Measurements from ENCODE around the gene ZGPAT. TPM values are rescaled to one million over a fixed set of nuclear protein-coding genes. Genes with fewer than 3 reads are reported as not detected.

Gene ZGPAT
- total RNA-seq, 1 experiment from 2014 or later: 35.8 TPM

GRCh38 chr20:63782051-63782471 is 74.2 kb downstream of the ZGPAT start:
- no peak for ATAC-seq
- in situ Hi-C loops (cut with HindIII; ENCODE audit: low pct_unique_long_range_greater_than_20kb, low sequenced_read_pairs): no loop called here
- ChIA-PET POLR2A (interaction anchor here (0.7 kb wide), 1 partner anchor 216 kb away, joined by 3 read pairs; no protein-coding TSS in a partner anchor), CTCF (interaction anchor here (0.6 kb wide), 1 partner anchor 338 kb away, joined by 6 read pairs; no protein-coding TSS in a partner anchor)
- BruUV-seq (replicated peaks): no TSS peak
- H3K4me1 ChIP-seq (ENCODE audit: control insufficient read depth, insufficient read depth, low read length): no peaks in the 10 kb centered on the region; the same call in 1 of the 2 replicates
- TF ChIP-seq REST (IDR thresholded peaks at IDR 0.05; ENCODE audit: insufficient read depth in 1 of 2, low read depth in 2 of 2, low read length in 1 of 2): no peak
- no peak for TF ChIP-seq POLR2AphosphoS5 (IDR thresholded peaks at IDR 0.05; ENCODE audit: low read depth, low read length)
- no peak for TF ChIP-seq CTCF (IDR thresholded peaks at IDR 0.05)
- no peak for TF ChIP-seq SIN3A (IDR thresholded peaks at IDR 0.05; ENCODE audit: borderline replicate concordance, insufficient read depth, low read depth, low read length)
- no peak for TF ChIP-seq TCF7L2 (IDR thresholded peaks at IDR 0.05; ENCODE audit: low read depth, low read length)
- H3K9me3 ChIP-seq (ENCODE audit: control insufficient read depth, insufficient read depth, low read depth, low read length): no peaks in the 10 kb centered on the region
- H3K36me3 ChIP-seq (ENCODE audit: control insufficient read depth, insufficient read depth, low read length): no peaks in the 10 kb centered on the region
- H3K4me3 ChIP-seq (ENCODE audit: low read depth in 2 of 2, low read length in 2 of 2): no peak overlapping the region
- no peak for DNase-seq (ENCODE audit: low read depth, low spot score)
- H3K27me3 ChIP-seq (ENCODE audit: control insufficient read depth, insufficient read depth, low read length): no peaks in the 10 kb centered on the region
- intact Hi-C loops (cut with micrococcal nuclease; ENCODE audit: unreplicated experiment): no loop called here
- H3K27ac ChIP-seq (ENCODE audit: low read length): no peak overlapping the region

- intact Hi-C loops (cut with micrococcal nuclease; ENCODE audit: unreplicated experiment): no loop called here
- no peak for ATAC-seq
- no peaks in the 10 kb centered on the region for H3K27me3 ChIP-seq (ENCODE audit: control insufficient read depth, insufficient read depth, low read length)
- no TSS peak for BruUV-seq (replicated peaks)
- ChIA-PET CTCF (no interaction called here), POLR2A (interaction anchor here (0.6 to 0.7 kb wide), 2 partner anchors 88 to 216 kb away, joined by 3 to 10 read pairs; no protein-coding TSS in a partner anchor)
- no peak for DNase-seq (ENCODE audit: low read depth, low spot score)
- in situ Hi-C loops (cut with HindIII; ENCODE audit: low pct_unique_long_range_greater_than_20kb, low sequenced_read_pairs): no loop called here
- no peaks in the 10 kb centered on the region; the same call in 1 of the 2 replicates for H3K4me1 ChIP-seq (ENCODE audit: control insufficient read depth, insufficient read depth, low read length)
- TF ChIP-seq SIN3A (IDR thresholded peaks at IDR 0.05; ENCODE audit: borderline replicate concordance, insufficient read depth, low read depth, low read length) (no peak), POLR2AphosphoS5 (IDR thresholded peaks at IDR 0.05; ENCODE audit: low read depth, low read length) (no peak), CTCF (IDR thresholded peaks at IDR 0.05) (no peak), REST (IDR thresholded peaks at IDR 0.05; ENCODE audit: insufficient read depth in 1 of 2, low read depth in 2 of 2, low read length in 1 of 2) (no peak), TCF7L2 (IDR thresholded peaks at IDR 0.05; ENCODE audit: low read depth, low read length) (no peak)
- no peak overlapping the region for H3K27ac ChIP-seq (ENCODE audit: low read length)
- no peak overlapping the region for H3K4me3 ChIP-seq (ENCODE audit: low read depth in 2 of 2, low read length in 2 of 2)
- no peaks in the 10 kb centered on the region for H3K36me3 ChIP-seq (ENCODE audit: control insufficient read depth, insufficient read depth, low read length)
- H3K9me3 ChIP-seq (ENCODE audit: control insufficient read depth, insufficient read depth, low read depth, low read length): no peaks in the 10 kb centered on the region
Observed at GRCh38 chr20:63782521-63782971, 74.7 kb downstream of the ZGPAT start.

All from Panc1 (cell line).